ENCODE results near the gene AGBL3.
A peak's percentile ranks its signal among the peaks of the same experiment; 100 is the strongest.

AGBL3 gene

DNA sequence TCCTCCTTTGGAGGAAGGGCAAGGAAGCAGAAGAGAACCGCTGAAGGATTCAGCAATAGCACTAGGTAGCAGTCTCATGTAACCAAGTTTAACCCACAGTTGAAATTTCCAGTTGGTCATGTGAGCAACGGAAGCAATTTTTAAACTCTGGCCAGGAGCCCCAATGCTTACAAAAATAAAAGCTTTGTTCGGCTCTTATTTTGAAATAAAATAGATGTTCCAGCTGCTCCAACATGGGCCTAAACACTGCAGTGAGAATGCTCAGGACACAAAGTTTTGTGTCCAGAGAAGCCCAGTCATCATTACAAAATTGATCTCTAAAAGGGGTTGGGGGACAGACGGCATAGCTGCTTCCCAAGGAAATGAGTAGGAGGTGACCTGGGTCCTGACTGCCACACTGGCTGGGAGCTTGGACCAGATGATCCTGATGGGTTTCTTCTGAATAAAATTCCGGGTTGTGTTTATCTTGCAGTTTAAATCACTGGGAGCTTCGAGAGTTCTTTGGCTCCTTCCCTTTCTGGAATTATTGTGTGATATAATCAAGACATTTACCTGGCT, 161.1 kb downstream of the AGBL3 start:
- Histone ChIP-seq H3K4me3 (ENCODE audit: low read length in 2 of 2) (peak overlapping the region; percentile 83 to 87), H3K9me3 (ENCODE audit: control insufficient read depth in 2 of 2, low read length in 2 of 2) (no peaks in the 10 kb centered on the region), H3K27me3 (ENCODE audit: control insufficient read depth in 1 of 2, insufficient read depth in 2 of 2, low read length in 2 of 2) (no peaks in the 10 kb centered on the region), H3K36me3 (ENCODE audit: control insufficient read depth in 2 of 2, insufficient read depth in 2 of 2, low read length in 2 of 2) (peaks cover 0 to 5% of the 10 kb centered on the region in 2 donors), H3K9ac (ENCODE audit: low read length in 2 of 2) (peak overlapping the region; percentile 80 to 88), H3K4me1 (ENCODE audit: control insufficient read depth, insufficient read depth, low read length) (peaks cover 4% of the 10 kb centered on the region), H3K27ac (ENCODE audit: low read length) (peak overlapping the region; percentile 95)

DNA sequence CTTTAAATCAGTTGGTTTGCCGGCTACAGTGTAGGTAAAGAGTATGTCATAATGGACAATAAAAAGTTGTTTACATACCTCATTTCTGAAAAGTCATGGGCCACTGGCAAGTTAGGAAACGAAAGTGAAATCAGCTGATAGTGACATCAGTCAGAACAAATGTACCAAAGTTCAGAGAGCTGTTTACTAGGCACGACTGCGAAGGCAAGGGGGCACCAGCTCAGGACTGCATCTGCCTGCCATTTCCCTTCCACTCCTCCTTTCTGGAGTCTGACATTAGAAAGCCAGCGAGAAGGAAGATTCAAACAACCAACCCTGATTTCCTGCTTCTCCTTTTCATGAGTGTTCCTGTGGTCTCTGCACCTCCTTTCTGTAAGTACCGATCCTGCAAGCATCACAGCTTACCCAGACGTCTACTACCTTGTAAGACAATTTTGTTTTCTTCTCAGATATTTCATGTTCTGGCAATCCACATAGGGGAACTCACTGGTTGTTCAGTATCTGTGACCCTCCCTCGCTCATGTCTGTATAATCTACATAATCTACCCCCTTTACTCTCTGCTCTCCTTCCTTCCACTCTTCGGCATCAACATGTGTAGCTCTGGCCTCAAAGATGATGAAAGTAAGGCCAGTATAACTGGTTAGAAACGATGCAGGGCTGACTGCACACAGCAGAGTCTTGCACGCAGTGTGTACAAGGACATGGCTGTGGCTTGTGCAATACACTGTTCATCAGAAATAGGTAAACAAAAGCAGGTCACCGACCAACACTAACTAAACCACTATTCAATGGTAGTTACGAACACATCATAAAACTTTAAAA, 161.8 kb downstream of the AGBL3 start, which contains the start of gene TMEM140:
Gene TMEM140, plus strand, starts transcription at position 174 of the 823 bp plus-strand sequence. CDS start 16,370 bp downstream, outside the sequence.
- H3K4me1 ChIP-seq (ENCODE audit: control insufficient read depth, insufficient read depth, low read length) = peaks cover 4% of the 10 kb centered on the region
- H3K4me3 ChIP-seq (ENCODE audit: low read length in 2 of 2) = peak within 1 kb of the TSS; percentile 83 to 87

DNA sequence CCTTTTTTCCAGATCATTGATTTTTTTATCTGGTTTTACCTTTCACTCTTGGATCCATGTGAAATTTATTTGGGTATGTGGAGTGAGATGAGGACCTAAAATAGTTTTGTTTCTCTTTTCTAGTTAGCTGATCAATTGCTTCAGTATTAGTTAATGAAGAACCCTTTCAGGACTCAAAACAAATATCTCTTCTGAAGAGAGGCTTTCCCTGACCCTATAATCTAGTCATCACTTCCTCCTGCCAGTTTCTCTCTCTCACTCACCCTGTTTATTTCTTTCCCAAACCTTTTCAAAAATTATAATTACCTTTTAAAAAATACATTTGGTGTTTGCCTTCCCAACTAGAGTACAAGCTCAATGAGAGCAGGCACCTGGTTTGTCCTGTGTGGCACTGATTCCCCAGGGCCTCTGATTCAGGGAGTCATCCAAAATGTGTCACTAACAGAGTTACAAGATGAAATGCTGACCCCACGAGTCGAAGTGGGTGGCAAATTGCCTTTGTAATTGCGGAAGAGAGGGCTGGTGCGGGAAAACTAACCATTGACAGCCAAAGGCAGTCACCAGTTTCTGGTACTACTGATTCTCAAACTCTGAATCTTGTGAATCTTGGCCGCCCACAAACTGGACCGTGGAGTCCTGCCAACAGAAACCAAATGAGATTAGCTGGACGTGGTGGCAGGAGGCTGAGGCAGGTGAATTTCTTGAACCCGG, 163.9 kb downstream of the AGBL3 start:
- no peaks in the 10 kb centered on the region for H3K27me3 ChIP-seq (ENCODE audit: control insufficient read depth in 1 of 2, insufficient read depth in 2 of 2, low read length in 2 of 2)
- peaks cover 4% of the 10 kb centered on the region for H3K4me1 ChIP-seq (ENCODE audit: control insufficient read depth, insufficient read depth, low read length)
- peaks cover 0 to 5% of the 10 kb centered on the region in 2 donors for H3K36me3 ChIP-seq (ENCODE audit: control insufficient read depth in 2 of 2, insufficient read depth in 2 of 2, low read length in 2 of 2)
- no peak overlapping the region for H3K27ac ChIP-seq (ENCODE audit: low read length)
- no peak overlapping the region for H3K9ac ChIP-seq (ENCODE audit: low read length in 2 of 2)
- H3K9me3 ChIP-seq (ENCODE audit: control insufficient read depth in 2 of 2, low read length in 2 of 2) = no peaks in the 10 kb centered on the region
- peak overlapping the region in 1 of 2 donors; percentile 23 for H3K4me3 ChIP-seq (ENCODE audit: low read length in 2 of 2)

More for the DNA sequence above, 161.8 kb downstream of the AGBL3 start, which contains the start of gene TMEM140:
- Histone ChIP-seq H3K27me3 (ENCODE audit: control insufficient read depth in 1 of 2, insufficient read depth in 2 of 2, low read length in 2 of 2) (no peaks in the 10 kb centered on the region), H3K9me3 (ENCODE audit: control insufficient read depth in 2 of 2, low read length in 2 of 2) (no peaks in the 10 kb centered on the region), H3K36me3 (ENCODE audit: control insufficient read depth in 2 of 2, insufficient read depth in 2 of 2, low read length in 2 of 2) (peaks cover 0 to 5% of the 10 kb centered on the region in 2 donors), H3K9ac (ENCODE audit: low read length in 2 of 2) (peak within 1 kb of the TSS; percentile 80 to 88), H3K27ac (ENCODE audit: low read length) (peak within 1 kb of the TSS; percentile 95)

DNA sequence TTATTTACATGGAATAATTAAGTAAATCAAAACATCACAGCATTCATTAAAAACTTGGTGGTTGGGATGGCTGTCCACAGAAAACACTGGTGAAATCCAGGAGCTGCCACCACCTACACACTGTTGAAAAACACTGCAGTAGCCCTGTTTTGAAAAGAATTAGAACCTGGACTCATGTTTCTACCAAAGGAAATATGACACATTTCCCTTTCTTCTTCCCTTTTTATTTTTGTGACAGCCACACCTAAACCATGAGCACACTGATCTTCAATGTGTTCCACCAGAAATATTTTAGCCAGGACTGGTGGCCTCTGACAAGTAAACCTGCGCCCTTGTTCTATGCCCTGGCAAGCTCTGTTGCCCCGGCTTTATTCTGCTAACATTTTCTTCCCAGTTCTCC, 164.8 kb downstream of the AGBL3 start:
- no peak overlapping the region for H3K27ac ChIP-seq (ENCODE audit: low read length)
- H3K9me3 ChIP-seq (ENCODE audit: control insufficient read depth in 2 of 2, low read length in 2 of 2) = peaks cover 0 to 5% of the 10 kb centered on the region in 2 donors
- no peak overlapping the region for H3K4me3 ChIP-seq (ENCODE audit: low read length in 2 of 2)

DNA sequence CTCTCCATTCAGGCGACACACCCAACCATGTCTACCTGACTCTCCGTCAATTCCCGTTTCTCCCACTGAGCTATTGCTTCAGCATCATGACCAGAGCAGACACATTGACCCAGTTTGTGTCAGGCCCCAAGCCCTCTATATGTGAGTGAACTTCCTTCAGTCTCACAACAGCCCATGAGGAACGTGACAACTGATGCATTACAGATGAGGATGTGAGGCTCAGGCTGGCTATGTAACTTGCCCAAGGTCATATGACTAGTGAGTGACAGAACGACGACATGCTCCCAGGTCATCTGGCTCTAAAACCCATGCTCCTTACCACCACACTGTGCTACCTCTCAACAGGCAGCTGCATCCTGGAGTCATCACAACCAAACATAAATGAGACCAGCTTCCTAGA, 165.2 kb downstream of the AGBL3 start:
- no peak overlapping the region for H3K27ac ChIP-seq (ENCODE audit: low read length)
- peaks cover 4% of the 10 kb centered on the region for H3K4me1 ChIP-seq (ENCODE audit: control insufficient read depth, insufficient read depth, low read length)
- peaks cover 0 to 5% of the 10 kb centered on the region in 2 donors for H3K36me3 ChIP-seq (ENCODE audit: control insufficient read depth in 2 of 2, insufficient read depth in 2 of 2, low read length in 2 of 2)
- no peak overlapping the region for H3K4me3 ChIP-seq (ENCODE audit: low read length in 2 of 2)
- no peaks in the 10 kb centered on the region for H3K27me3 ChIP-seq (ENCODE audit: control insufficient read depth in 1 of 2, insufficient read depth in 2 of 2, low read length in 2 of 2)
- H3K9ac ChIP-seq (ENCODE audit: low read length in 2 of 2) = no peak overlapping the region
- H3K9me3 ChIP-seq (ENCODE audit: control insufficient read depth in 2 of 2, low read length in 2 of 2) = peaks cover 0 to 5% of the 10 kb centered on the region in 2 donors

More for the DNA sequence above, 164.8 kb downstream of the AGBL3 start:
- H3K27me3 ChIP-seq (ENCODE audit: control insufficient read depth in 1 of 2, insufficient read depth in 2 of 2, low read length in 2 of 2) = no peaks in the 10 kb centered on the region
- no peak overlapping the region for H3K9ac ChIP-seq (ENCODE audit: low read length in 2 of 2)
- H3K4me1 ChIP-seq (ENCODE audit: control insufficient read depth, insufficient read depth, low read length) = peaks cover 4% of the 10 kb centered on the region
- peaks cover 0 to 5% of the 10 kb centered on the region in 2 donors for H3K36me3 ChIP-seq (ENCODE audit: control insufficient read depth in 2 of 2, insufficient read depth in 2 of 2, low read length in 2 of 2)

DNA sequence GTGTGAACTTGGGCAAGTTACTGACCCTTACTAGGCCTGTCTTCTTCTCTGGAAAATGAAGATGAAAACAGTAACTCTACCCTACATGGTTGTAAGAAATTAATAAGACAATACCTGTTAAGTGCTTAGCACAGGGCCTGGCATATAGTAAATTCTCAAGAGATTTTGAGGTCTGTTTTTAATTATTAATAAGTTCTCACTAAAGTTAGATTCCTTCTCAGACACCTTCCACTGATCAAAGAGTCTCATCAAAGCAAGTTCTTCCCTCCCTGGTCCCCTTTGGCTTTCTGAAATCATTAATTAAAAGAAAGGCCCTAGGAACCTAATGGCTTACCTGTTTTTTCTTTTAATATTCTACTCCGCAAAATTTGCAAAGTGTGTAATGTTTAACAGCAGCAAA, 166.1 kb downstream of the AGBL3 start:
- Histone ChIP-seq H3K4me1 (ENCODE audit: control insufficient read depth, insufficient read depth, low read length) (no peaks in the 10 kb centered on the region), H3K4me3 (ENCODE audit: low read length in 2 of 2) (no peak overlapping the region), H3K9ac (ENCODE audit: low read length in 2 of 2) (no peak overlapping the region), H3K36me3 (ENCODE audit: control insufficient read depth in 2 of 2, insufficient read depth in 2 of 2, low read length in 2 of 2) (peaks cover 0 to 5% of the 10 kb centered on the region in 2 donors), H3K9me3 (ENCODE audit: control insufficient read depth in 2 of 2, low read length in 2 of 2) (peaks cover 0 to 5% of the 10 kb centered on the region in 2 donors), H3K27me3 (ENCODE audit: control insufficient read depth in 1 of 2, insufficient read depth in 2 of 2, low read length in 2 of 2) (no peaks in the 10 kb centered on the region), H3K27ac (ENCODE audit: low read length) (no peak overlapping the region)

DNA sequence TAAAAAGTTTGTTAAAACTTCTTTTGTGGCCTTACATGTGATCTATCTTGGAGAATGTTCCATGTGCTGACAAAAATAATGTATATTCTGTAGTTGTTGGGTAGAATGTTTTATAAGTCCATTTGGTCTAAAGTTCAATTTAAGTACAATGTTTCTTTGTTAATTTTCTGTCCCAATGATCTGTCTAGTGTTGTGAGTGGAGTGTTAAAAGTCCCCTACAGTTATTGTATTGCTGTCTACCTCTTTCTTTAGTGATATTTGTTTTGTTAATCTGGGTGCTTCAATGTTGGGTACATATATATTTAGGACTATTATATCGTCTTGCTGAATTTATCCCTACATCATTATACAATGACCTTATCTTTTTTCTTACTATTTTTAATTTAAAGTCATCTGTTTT, 168.4 kb downstream of the AGBL3 start:
- Histone ChIP-seq H3K4me3 (ENCODE audit: low read length in 2 of 2) (no peak overlapping the region), H3K4me1 (ENCODE audit: control insufficient read depth, insufficient read depth, low read length) (peaks cover 4% of the 10 kb centered on the region), H3K27me3 (ENCODE audit: control insufficient read depth in 1 of 2, insufficient read depth in 2 of 2, low read length in 2 of 2) (no peaks in the 10 kb centered on the region), H3K36me3 (ENCODE audit: control insufficient read depth in 2 of 2, insufficient read depth in 2 of 2, low read length in 2 of 2) (peaks cover 0 to 5% of the 10 kb centered on the region in 2 donors), H3K27ac (ENCODE audit: low read length) (no peak overlapping the region), H3K9me3 (ENCODE audit: control insufficient read depth in 2 of 2, low read length in 2 of 2) (peaks cover 0 to 5% of the 10 kb centered on the region in 2 donors), H3K9ac (ENCODE audit: low read length in 2 of 2) (no peak overlapping the region)

DNA sequence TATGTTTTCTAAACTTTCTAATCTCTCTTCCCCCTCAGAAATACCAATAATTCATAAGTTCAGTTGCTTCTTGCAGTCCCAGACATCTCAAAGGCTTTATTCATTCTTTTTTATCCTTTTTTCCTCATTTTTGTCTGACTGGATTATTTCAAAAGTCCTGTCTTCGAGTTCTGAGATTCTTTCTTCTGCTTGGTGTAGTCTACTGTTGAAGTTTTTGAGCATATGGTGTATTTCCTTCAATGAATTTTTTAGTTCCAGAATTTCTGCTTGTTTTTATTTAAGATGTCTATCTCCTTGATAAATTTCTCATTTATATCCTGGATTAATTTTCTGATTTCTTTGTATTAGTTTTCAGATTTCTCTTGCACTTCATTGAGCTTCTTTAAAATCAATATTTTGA, 170.0 kb downstream of the AGBL3 start:
- Histone ChIP-seq H3K27me3 (ENCODE audit: control insufficient read depth in 1 of 2, insufficient read depth in 2 of 2, low read length in 2 of 2) (no peaks in the 10 kb centered on the region), H3K27ac (ENCODE audit: low read length) (no peak overlapping the region), H3K9ac (ENCODE audit: low read length in 2 of 2) (no peak overlapping the region), H3K9me3 (ENCODE audit: control insufficient read depth in 2 of 2, low read length in 2 of 2) (peaks cover 0 to 5% of the 10 kb centered on the region in 2 donors), H3K36me3 (ENCODE audit: control insufficient read depth in 2 of 2, insufficient read depth in 2 of 2, low read length in 2 of 2) (peaks cover 0 to 4% of the 10 kb centered on the region in 2 donors), H3K4me1 (ENCODE audit: control insufficient read depth, insufficient read depth, low read length) (peaks cover 14% of the 10 kb centered on the region), H3K4me3 (ENCODE audit: low read length in 2 of 2) (no peak overlapping the region)

DNA sequence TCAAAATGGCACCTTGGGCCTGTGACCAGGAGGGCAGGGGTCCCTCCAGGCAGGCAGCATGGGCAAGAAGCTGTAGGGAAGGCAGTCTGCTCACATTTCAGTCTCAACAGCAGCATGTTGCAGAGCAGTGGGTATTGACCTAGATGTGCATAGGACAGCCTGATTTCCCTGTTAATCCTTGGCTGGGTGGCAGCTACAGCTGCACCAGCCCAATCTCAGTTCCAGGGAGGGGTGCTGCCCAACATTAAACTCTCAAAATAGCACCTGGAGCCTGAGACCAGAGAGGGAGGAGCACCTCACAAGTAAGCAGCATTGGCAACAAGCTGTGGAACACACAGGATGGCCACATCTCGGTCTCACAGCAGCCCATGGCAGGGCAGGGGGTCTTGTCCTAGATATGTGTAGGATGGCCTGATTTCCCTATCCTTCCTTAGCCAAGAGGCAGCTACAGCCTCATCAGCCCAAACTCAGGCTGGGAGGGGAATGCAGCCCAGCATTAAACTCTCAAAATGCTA, 171.9 kb downstream of the AGBL3 start:
- H3K9ac ChIP-seq (ENCODE audit: low read length in 2 of 2) = no peak overlapping the region
- no peak overlapping the region for H3K27ac ChIP-seq (ENCODE audit: low read length)
- peaks cover 0 to 5% of the 10 kb centered on the region in 2 donors for H3K9me3 ChIP-seq (ENCODE audit: control insufficient read depth in 2 of 2, low read length in 2 of 2)

DNA sequence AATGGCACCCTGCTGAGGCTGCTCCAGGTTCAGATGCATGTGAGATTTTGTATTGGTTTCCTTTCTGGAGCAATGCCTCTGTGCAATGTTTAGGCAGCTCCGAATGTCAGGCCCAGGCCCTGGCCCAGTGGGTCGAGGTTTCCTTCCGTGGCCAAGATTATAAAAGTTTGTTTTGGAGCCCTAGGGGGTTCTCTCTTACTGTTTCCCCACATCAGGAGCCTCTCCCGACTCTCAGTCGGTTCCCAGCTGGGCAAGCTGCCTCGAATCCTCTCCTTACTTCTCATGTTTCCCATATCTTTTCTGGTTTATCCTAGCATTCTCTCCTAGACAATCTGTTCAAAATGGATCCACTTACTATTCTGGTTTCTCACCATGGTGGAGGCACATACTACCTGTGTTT, 172.6 kb downstream of the AGBL3 start:
- Histone ChIP-seq H3K4me3 (ENCODE audit: low read length in 2 of 2) (no peak overlapping the region), H3K9ac (ENCODE audit: low read length in 2 of 2) (no peak overlapping the region), H3K9me3 (ENCODE audit: control insufficient read depth in 2 of 2, low read length in 2 of 2) (peaks cover 0 to 5% of the 10 kb centered on the region in 2 donors), H3K36me3 (ENCODE audit: control insufficient read depth in 2 of 2, insufficient read depth in 2 of 2, low read length in 2 of 2) (no peaks in the 10 kb centered on the region), H3K4me1 (ENCODE audit: control insufficient read depth, insufficient read depth, low read length) (peaks cover 21% of the 10 kb centered on the region), H3K27me3 (ENCODE audit: control insufficient read depth in 1 of 2, insufficient read depth in 2 of 2, low read length in 2 of 2) (no peaks in the 10 kb centered on the region), H3K27ac (ENCODE audit: low read length) (no peak overlapping the region)

More for the DNA sequence above, 171.9 kb downstream of the AGBL3 start:
- Histone ChIP-seq H3K4me1 (ENCODE audit: control insufficient read depth, insufficient read depth, low read length) (peaks cover 21% of the 10 kb centered on the region), H3K36me3 (ENCODE audit: control insufficient read depth in 2 of 2, insufficient read depth in 2 of 2, low read length in 2 of 2) (no peaks in the 10 kb centered on the region), H3K27me3 (ENCODE audit: control insufficient read depth in 1 of 2, insufficient read depth in 2 of 2, low read length in 2 of 2) (no peaks in the 10 kb centered on the region), H3K4me3 (ENCODE audit: low read length in 2 of 2) (no peak overlapping the region)

All from stomach smooth muscle (tissue), 2 donors.